ENCODE results near the gene RBFA.

Gene RBFA

GRCh38 chr18:80002468-80002867 lies 31.8 kb upstream of the RBFA start:
- POLR2A ChIA-PET: no interaction called here
- no peaks in the 10 kb centered on the region for H3K36me3 ChIP-seq (ENCODE audit: control insufficient read depth in 2 of 2, insufficient read depth in 1 of 2, low read length in 2 of 2)
- no peak overlapping the region for H3K4me3 ChIP-seq (ENCODE audit: low read depth, low read length)
- H3K9me3 ChIP-seq (ENCODE audit: control insufficient read depth, insufficient read depth, low read depth, low read length): no peaks in the 10 kb centered on the region
- H3K4me1 ChIP-seq (ENCODE audit: control insufficient read depth, insufficient read depth, low read length): no peaks in the 10 kb centered on the region
- TF ChIP-seq ZNF426 (tag by site-specific recombination; IDR thresholded peaks at IDR 0.05): no peak
- no peak for TF ChIP-seq ZNF544 (tag by site-specific recombination; IDR thresholded peaks at IDR 0.05)
- TF ChIP-seq ZNF785 (tag by site-specific recombination; IDR thresholded peaks at IDR 0.05): no peak
- TF ChIP-seq ZBTB17 (tag by site-specific recombination; IDR thresholded peaks at IDR 0.05): no peak
- TF ChIP-seq REST (tag by site-specific recombination; IDR thresholded peaks at IDR 0.05): no peak
- no peak for TF ChIP-seq ZNF132 (tag by site-specific recombination; IDR thresholded peaks at IDR 0.05; ENCODE audit: borderline replicate concordance)
- no peak for TF ChIP-seq ZBTB21 (tag by site-specific recombination; IDR thresholded peaks at IDR 0.05)
- no peak for TF ChIP-seq ZNF558 (tag by site-specific recombination; IDR thresholded peaks at IDR 0.05)
- TF ChIP-seq EGR2 (tag by site-specific recombination; IDR thresholded peaks at IDR 0.05; ENCODE audit: low read depth): no peak
- TF ChIP-seq ZNF585B (tag by site-specific recombination; IDR thresholded peaks at IDR 0.05): no peak
- no peak for TF ChIP-seq PRDM1 (tag by site-specific recombination; IDR thresholded peaks at IDR 0.05)
- TF ChIP-seq PRDM6 (tag by site-specific recombination; IDR thresholded peaks at IDR 0.05): no peak
- no peak for TF ChIP-seq ZNF777 (tag by site-specific recombination; IDR thresholded peaks at IDR 0.05; ENCODE audit: borderline replicate concordance)
- TF ChIP-seq ZNF174 (tag by site-specific recombination; IDR thresholded peaks at IDR 0.05): no peak
- TF ChIP-seq, protein P1, sequence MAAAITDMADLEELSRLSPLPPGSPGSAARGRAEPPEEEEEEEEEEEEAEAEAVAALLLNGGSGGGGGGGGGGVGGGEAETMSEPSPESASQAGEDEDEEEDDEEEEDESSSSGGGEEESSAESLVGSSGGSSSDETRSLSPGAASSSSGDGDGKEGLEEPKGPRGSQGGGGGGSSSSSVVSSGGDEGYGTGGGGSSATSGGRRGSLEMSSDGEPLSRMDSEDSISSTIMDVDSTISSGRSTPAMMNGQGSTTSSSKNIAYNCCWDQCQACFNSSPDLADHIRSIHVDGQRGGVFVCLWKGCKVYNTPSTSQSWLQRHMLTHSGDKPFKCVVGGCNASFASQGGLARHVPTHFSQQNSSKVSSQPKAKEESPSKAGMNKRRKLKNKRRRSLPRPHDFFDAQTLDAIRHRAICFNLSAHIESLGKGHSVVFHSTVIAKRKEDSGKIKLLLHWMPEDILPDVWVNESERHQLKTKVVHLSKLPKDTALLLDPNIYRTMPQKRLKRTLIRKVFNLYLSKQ (tag by site-specific recombination; IDR thresholded peaks at IDR 0.05; ENCODE audit: borderline replicate concordance): no peak
- no peak for TF ChIP-seq PATZ1 (tag by site-specific recombination; IDR thresholded peaks at IDR 0.05)
- TF ChIP-seq SCRT2 (tag by site-specific recombination; IDR thresholded peaks at IDR 0.05): no peak
- TF ChIP-seq, protein P2, sequence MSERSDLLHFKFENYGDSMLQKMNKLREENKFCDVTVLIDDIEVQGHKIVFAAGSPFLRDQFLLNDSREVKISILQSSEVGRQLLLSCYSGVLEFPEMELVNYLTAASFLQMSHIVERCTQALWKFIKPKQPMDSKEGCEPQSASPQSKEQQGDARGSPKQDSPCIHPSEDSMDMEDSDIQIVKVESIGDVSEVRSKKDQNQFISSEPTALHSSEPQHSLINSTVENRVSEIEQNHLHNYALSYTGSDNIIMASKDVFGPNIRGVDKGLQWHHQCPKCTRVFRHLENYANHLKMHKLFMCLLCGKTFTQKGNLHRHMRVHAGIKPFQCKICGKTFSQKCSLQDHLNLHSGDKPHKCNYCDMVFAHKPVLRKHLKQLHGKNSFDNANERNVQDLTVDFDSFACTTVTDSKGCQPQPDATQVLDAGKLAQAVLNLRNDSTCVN (tag by site-specific recombination; optimal IDR thresholded peaks at IDR 0.05): no peak
- H3K27ac ChIP-seq (ENCODE audit: extremely low read depth, low read depth, low read length): no peak overlapping the region
- CTCF ChIA-PET: no interaction called here
